ENCODE results near the gene RNF115.

DNA sequence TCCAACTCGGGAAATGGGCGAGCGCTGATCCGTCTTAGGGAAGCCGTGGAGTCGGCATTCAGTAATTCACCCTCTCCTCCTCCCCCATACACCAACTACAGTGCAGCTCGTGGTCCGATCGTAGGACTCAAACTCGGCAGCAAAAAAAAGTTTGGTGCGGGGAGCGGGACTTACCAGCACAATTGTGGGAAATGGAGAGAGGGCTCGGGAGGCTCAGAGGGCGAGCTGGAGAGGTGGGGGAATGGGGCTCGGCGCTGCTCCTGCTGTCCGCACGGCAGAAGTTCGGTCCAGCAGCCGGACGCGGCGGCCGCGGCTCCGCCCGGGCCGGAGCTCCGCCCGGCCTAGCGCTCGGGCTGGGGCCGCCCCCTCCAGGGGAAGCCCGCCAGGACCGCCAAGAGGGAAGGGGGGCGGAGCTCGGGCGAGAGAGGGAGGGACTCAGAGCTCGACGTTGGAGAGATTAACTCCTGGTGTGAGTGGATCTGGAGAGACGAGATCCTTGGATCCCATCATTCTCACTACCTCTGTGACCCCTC, 35.7 kb upstream of the RNF115 start:
- no peak for TF ChIP-seq CTCF (IDR thresholded peaks at IDR 0.05; ENCODE audit: borderline replicate concordance, extremely low read depth, low read length, poor library complexity, severe bottlenecking)
- no peak for TF ChIP-seq EZH2 (IDR thresholded peaks at IDR 0.05; ENCODE audit: borderline replicate concordance, low read depth, low read length, severe bottlenecking)

Measured in DND-41 (cell line).